ENCODE data around the gene NOP16.

DNA sequence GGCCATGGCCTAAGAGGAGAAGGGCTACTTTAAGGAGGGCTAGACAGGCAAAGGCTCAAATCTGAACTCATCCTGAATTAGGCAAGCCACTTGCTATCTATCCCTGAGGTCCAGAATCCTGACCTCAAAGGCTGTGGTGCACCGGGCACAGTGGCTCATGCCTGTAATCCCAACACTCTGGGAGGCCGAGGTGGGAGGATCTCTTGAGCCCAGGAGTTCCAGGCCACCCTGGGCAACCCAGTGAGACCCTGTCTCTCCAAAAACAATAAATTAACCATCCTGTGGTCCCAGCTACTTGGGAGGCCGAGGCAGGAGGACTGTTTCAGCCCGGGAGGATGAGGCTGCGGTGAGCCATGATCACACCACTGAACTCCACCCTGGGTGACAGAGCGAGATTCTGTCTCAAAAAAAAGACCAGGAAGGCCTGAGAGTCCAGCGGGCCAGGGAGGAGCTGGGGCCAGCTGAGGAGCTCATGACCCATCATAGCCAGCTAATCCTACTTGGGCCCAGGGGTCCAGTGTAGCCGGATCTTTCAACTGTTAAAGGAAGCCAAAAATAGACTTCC is 4.0 kb downstream of the NOP16 start:
- TF ChIP-seq EP300 (IDR thresholded peaks at IDR 0.05; ENCODE audit: borderline replicate concordance) = no peak
- TF ChIP-seq, protein P1, sequence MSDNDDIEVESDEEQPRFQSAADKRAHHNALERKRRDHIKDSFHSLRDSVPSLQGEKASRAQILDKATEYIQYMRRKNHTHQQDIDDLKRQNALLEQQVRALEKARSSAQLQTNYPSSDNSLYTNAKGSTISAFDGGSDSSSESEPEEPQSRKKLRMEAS (IDR thresholded peaks at IDR 0.05) = no peak
- no peak for TF ChIP-seq NFIC (IDR thresholded peaks at IDR 0.05)
- no peak for TF ChIP-seq TAF1 (IDR thresholded peaks at IDR 0.05; ENCODE audit: low read depth)
- TF ChIP-seq YY1 (IDR thresholded peaks at IDR 0.05; ENCODE audit: low read depth) = no peak
- TF ChIP-seq REST (IDR thresholded peaks at IDR 0.05; ENCODE audit: low read depth) = no peak
- TF ChIP-seq CREB1 (IDR thresholded peaks at IDR 0.05; ENCODE audit: low read depth) = no peak
- no peak for TF ChIP-seq USF1 (IDR thresholded peaks at IDR 0.05)
- TF ChIP-seq RAD21 (IDR thresholded peaks at IDR 0.05; ENCODE audit: low read depth) = no peak
- no peak for TF ChIP-seq CEBPB (IDR thresholded peaks at IDR 0.05)
- no peak for TF ChIP-seq EGR1 (IDR thresholded peaks at IDR 0.05)
- TF ChIP-seq TCF12 (IDR thresholded peaks at IDR 0.05; ENCODE audit: low read depth) = no peak
- TF ChIP-seq ZBTB7A (IDR thresholded peaks at IDR 0.05; ENCODE audit: low read depth) = no peak
